DOHH2 (cell line): ENCODE measurements around the gene C2orf49.
A peak's percentile ranks its signal among the peaks of the same experiment; 100 is the strongest.

Experiments used
- H3F3A ChIP-seq: fragments of 200-600 bp; sonication (generic), shearing (Covaris generic); 2 replicates; pipeline ENCODE4 v1.6.0; 2016; ENCODE audit warnings: antibody characterized with exemption, mild to moderate bottlenecking; ENCODE audit not compliant: control insufficient read depth, insufficient read depth
- H3K27ac ChIP-seq: fragments of 200-600 bp; sonication (generic); 2 replicates; pipeline ENCODE4 v1.5.1; 2014; ENCODE audit warnings: low read depth, mild to moderate bottlenecking, low read length, moderate library complexity
- H3K27me3 ChIP-seq: fragments of 200-600 bp; sonication (generic); 2 replicates; pipeline ENCODE4 v1.6.1; 2014; ENCODE audit warnings: mild to moderate bottlenecking, low read length, mixed read lengths; ENCODE audit not compliant: control insufficient read depth
- H3K36me3 ChIP-seq: fragments of 200-600 bp; sonication (generic); 2 replicates; pipeline ENCODE4 v1.6.1; 2014; ENCODE audit warnings: mild to moderate bottlenecking, low read length, moderate library complexity, mixed read lengths; ENCODE audit not compliant: control insufficient read depth
- H3K4me1 ChIP-seq: fragments of 200-600 bp; sonication (generic); 2 replicates; pipeline ENCODE4 v1.6.1; 2014; ENCODE audit warnings: mild to moderate bottlenecking, low read length, mixed read lengths; ENCODE audit not compliant: control insufficient read depth
- H3K4me2 ChIP-seq: fragments of 200-600 bp; sonication (generic); 2 replicates; pipeline ENCODE4 v1.6.0; 2014; ENCODE audit warnings: mild to moderate bottlenecking, low read length, moderate library complexity
- H3K4me3 ChIP-seq: fragments of 200-600 bp; sonication (generic); 2 replicates; pipeline ENCODE4 v1.5.1; 2014; ENCODE audit warnings: mild to moderate bottlenecking, low read length, mixed read lengths
- H3K79me2 ChIP-seq: fragments of 200-600 bp; sonication (generic); 2 replicates; pipeline ENCODE4 v1.6.1; 2014; ENCODE audit warnings: mild to moderate bottlenecking, low read length, mixed read lengths; ENCODE audit not compliant: control insufficient read depth
- H3K9me2 ChIP-seq: fragments of 200-600 bp; sonication (generic); replicated peaks from 2 replicates; pipeline ENCODE4 v1.6.1; 2014; ENCODE audit warnings: mild to moderate bottlenecking, low read length, mixed read lengths; ENCODE audit not compliant: control insufficient read depth
- H3K9me3 ChIP-seq: fragments of 200-600 bp; sonication (generic); 2 replicates; pipeline ENCODE4 v1.6.1; 2014; ENCODE audit warnings: antibody characterized with exemption, low read length, mixed read lengths; ENCODE audit not compliant: control insufficient read depth, insufficient read depth
- H4K20me1 ChIP-seq: fragments of 200-600 bp; sonication (generic); 2 replicates; pipeline ENCODE4 v1.6.0; 2014; ENCODE audit warnings: low read depth, mild to moderate bottlenecking, antibody characterized with exemption, low read length, moderate library complexity; ENCODE audit not compliant: control insufficient read depth, insufficient read depth
- CTCF ChIP-seq: fragments of 200-600 bp; sonication (generic); IDR thresholded peaks from one replicate; pipeline ENCODE4 v1.5.1; 2014; ENCODE audit warnings: antibody characterized with exemption, mild to moderate bottlenecking, low read depth, low read length; ENCODE audit not compliant: poor library complexity, severe bottlenecking
- EZH2phosphoT487 ChIP-seq: fragments of 200-600 bp; sonication (generic); IDR thresholded peaks from 2 replicates; pipeline ENCODE4 v1.6.1; 2017; ENCODE audit warnings: borderline replicate concordance, mild to moderate bottlenecking, antibody characterized with exemption, low read length, moderate library complexity, mixed read lengths

The C2orf49 gene

DNA sequence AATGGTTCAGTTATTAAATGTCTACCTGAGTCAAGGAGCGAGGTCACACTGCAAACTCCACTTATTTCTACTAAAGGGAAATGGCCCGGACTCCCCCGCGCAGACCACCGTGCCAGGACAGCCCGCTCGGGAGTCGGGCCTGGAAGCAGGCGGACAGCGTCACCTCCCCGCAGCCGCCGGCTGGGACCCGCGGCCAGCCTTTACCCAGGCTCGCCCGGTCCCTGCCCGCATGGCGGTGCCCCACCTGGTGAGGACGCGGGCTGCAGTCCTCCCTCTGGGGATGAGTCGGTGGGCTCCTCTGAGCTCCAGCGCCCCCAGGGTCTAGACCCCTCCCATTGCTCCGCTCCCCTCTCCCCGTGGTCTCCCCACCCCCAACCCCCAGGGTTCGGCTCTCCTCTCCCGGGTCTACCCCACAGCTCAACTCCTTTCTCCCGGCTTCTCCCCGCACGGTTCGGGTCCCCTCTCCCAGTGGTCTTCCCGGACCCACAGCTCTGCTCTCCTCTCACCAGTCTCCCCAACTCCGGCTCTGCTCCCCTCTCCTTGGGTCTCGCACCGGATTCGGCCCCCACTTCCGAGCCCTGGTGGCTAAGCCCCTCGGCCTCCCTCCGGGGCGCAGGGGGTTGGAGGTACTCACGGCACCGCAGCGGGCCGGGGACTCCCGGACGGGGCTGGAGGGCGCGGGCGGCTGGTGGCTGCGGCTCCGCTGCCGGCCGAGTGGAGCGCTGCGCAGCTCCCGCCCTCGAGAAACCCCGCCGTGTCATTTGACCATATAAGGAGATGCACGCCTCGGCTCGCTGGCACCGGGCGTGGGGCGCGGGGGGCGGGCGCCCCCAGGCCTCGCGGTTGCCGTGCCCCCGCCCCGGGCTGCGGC lies 61.2 kb downstream of the C2orf49 start, which contains the start of gene FHL2:
FHL2 (minus strand) TSS at position 716 of the 871 bp plus-strand sequence. CDS start 12,535 bp downstream, outside the sequence.
- no peak for TF ChIP-seq CTCF
- no peak for TF ChIP-seq EZH2phosphoT487
- no peaks in the 10 kb centered on the region for H3K79me2 ChIP-seq
- no peaks in the 10 kb centered on the region for H3K36me3 ChIP-seq
- H3K4me1 ChIP-seq: no peaks in the 10 kb centered on the region
- H4K20me1 ChIP-seq: no peaks in the 10 kb centered on the region
- no peaks in the 10 kb centered on the region for H3K9me2 ChIP-seq
- no peaks in the 10 kb centered on the region for H3F3A ChIP-seq
- peaks cover 15% of the 10 kb centered on the region for H3K27me3 ChIP-seq
- H3K27ac ChIP-seq: no peak within 1 kb of the TSS
- no peak within 1 kb of the TSS for H3K4me3 ChIP-seq
- H3K4me2 ChIP-seq: peak within 1 kb of the TSS; percentile 21; the same call in 1 of the 2 replicates
- H3K9me3 ChIP-seq: no peaks in the 10 kb centered on the region
